Measurements from ENCODE around the gene DROSHA. TPM values are rescaled to one million over a fixed set of nuclear protein-coding genes. Genes with fewer than 3 reads are reported as not detected.
"Not testable (repeated sequence)": the region's sequence is repeated elsewhere in the genome, so short reads cannot be mapped to it uniquely, and the experiment has no call there.

Gene DROSHA
- polyA plus RNA-seq, 1 experiment, result 27.6 TPM

GRCh38 chr5:31573494-31574142 lies 41.7 kb upstream of the DROSHA start:
- CTCF ChIA-PET, result interaction anchor here (0.6 kb wide), 1 partner anchor 8 kb away, joined by 4 read pairs; no protein-coding TSS in a partner anchor
- no peak for DNase-seq (ENCODE audit: low read depth)
- POLR2A ChIA-PET, result no interaction called here
- TF ChIP-seq, protein P1, sequence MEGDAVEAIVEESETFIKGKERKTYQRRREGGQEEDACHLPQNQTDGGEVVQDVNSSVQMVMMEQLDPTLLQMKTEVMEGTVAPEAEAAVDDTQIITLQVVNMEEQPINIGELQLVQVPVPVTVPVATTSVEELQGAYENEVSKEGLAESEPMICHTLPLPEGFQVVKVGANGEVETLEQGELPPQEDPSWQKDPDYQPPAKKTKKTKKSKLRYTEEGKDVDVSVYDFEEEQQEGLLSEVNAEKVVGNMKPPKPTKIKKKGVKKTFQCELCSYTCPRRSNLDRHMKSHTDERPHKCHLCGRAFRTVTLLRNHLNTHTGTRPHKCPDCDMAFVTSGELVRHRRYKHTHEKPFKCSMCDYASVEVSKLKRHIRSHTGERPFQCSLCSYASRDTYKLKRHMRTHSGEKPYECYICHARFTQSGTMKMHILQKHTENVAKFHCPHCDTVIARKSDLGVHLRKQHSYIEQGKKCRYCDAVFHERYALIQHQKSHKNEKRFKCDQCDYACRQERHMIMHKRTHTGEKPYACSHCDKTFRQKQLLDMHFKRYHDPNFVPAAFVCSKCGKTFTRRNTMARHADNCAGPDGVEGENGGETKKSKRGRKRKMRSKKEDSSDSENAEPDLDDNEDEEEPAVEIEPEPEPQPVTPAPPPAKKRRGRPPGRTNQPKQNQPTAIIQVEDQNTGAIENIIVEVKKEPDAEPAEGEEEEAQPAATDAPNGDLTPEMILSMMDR (IDR thresholded peaks at IDR 0.05; ENCODE audit: insufficient read depth, low read depth, low read length), result no peak
- H3K4me3 ChIP-seq (ENCODE audit: low read depth, low read length), result no peak overlapping the region
- H3K36me3 ChIP-seq (ENCODE audit: control insufficient read depth, insufficient read depth, low read length), result no peaks in the 10 kb centered on the region
- H3K27me3 ChIP-seq (ENCODE audit: control insufficient read depth, insufficient read depth, low read length), result no peaks in the 10 kb centered on the region

DNA sequence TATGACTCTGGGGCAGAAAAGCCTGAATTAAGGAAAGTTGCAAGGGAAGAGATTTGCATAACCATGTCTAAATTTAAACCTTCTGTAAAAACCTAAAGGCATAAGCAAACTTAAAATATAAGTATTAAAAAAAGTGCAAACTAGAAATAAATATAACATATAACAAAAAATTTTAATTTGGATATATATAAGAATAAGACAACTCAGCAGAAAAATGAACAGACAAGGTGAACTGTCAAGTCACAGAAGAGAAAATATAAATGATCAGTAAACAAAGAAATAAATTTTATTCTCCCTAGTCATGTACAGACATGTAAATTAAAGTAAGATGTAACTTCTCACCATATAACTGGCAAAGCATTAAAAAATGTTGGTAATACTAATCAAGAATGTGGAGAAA lies 37.2 kb upstream of the DROSHA start:
- TF ChIP-seq, protein P1 (IDR thresholded peaks at IDR 0.05; ENCODE audit: insufficient read depth, low read depth, low read length), result no peak
- no peak for DNase-seq (ENCODE audit: low read depth)
- CTCF ChIA-PET, result no interaction called here
- Histone ChIP-seq H3K36me3 (ENCODE audit: control insufficient read depth, insufficient read depth, low read length) (no peaks in the 10 kb centered on the region), H3K4me3 (ENCODE audit: low read depth, low read length) (no peak overlapping the region), H3K27me3 (ENCODE audit: control insufficient read depth, insufficient read depth, low read length) (no peaks in the 10 kb centered on the region; the same call in 1 of the 2 replicates)
- POLR2A ChIA-PET, result no interaction called here

DNA sequence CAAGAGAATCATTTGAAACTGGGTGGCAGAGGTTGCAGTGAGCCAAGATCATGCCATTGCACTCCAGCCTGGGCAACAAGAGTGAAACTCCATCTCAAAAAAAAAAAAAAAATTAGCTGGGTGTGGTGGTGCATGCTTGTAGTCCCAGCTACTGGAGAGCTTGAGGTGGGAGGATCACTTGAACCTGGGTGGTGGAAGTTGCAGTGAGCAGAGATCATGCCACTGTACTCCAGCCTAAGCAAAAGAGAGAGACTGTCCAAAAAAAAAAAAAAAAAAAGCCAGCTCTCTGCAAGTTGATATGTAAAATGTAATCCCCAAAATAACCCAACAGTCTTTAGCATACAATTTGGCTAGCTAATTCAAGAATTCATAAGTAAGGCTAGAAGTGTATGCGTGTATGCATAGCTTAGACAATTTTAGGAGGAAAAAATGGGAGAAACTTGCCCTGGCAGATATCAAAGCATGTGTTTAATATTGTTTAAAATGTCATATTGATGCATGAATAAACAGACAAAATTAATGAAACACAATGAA lies 36.5 kb upstream of the DROSHA start:
- Histone ChIP-seq H3K36me3 (ENCODE audit: control insufficient read depth, insufficient read depth, low read length) (no peaks in the 10 kb centered on the region), H3K27me3 (ENCODE audit: control insufficient read depth, insufficient read depth, low read length) (no peaks in the 10 kb centered on the region; the same call in 1 of the 2 replicates), H3K4me3 (ENCODE audit: low read depth, low read length) (no peak overlapping the region)
- DNase-seq (ENCODE audit: low read depth), result no peak
- ChIA-PET POLR2A (no interaction called here), CTCF (interaction anchor here (0.8 kb wide), 1 partner anchor 525 kb away, joined by 3 read pairs; no protein-coding TSS in a partner anchor)
- TF ChIP-seq, protein P1 (IDR thresholded peaks at IDR 0.05; ENCODE audit: insufficient read depth, low read depth, low read length), result no peak

- H3K36me3 ChIP-seq (ENCODE audit: control insufficient read depth, insufficient read depth, low read length); CTCF ChIA-PET; H3K27me3 ChIP-seq (ENCODE audit: control insufficient read depth, insufficient read depth, low read length); POLR2A ChIA-PET; H3K4me3 ChIP-seq (ENCODE audit: low read depth, low read length); DNase-seq (ENCODE audit: low read depth): not testable (repeated sequence)
These were observed 34.5 kb upstream of the DROSHA start for GRCh38 chr5:31566362-31566761.

DNA sequence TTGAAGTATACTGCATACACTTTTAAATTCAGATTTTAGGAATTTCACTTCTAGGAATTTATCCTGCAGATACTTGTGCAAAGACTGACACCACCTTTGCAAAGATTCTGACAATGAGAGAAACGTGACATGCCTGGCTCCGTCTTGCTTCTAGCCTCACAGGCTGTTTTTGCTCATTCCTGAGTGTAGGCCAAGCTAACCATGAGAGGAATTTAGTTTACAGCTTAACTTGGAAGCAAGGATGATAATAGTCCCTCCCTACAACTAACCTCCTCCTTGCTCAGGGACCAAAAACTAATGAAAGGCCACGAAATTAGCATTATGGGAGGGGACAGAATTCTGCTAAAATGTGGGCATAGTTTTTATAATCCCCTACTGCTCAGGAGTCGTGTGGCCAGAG lies 31.3 kb upstream of the DROSHA start:
- Histone ChIP-seq H3K4me3 (ENCODE audit: low read depth, low read length) (no peak overlapping the region), H3K27me3 (ENCODE audit: control insufficient read depth, insufficient read depth, low read length) (no peaks in the 10 kb centered on the region; the same call in 1 of the 2 replicates), H3K36me3 (ENCODE audit: control insufficient read depth, insufficient read depth, low read length) (no peaks in the 10 kb centered on the region)
- TF ChIP-seq, protein P1 (IDR thresholded peaks at IDR 0.05; ENCODE audit: insufficient read depth, low read depth, low read length), result no peak
- POLR2A ChIA-PET, result no interaction called here
- no peak for DNase-seq (ENCODE audit: low read depth)
- CTCF ChIA-PET, result no interaction called here

GRCh38 chr5:31561946-31562345 lies 30.1 kb upstream of the DROSHA start:
- H3K4me3 ChIP-seq (ENCODE audit: low read depth, low read length), result no peak overlapping the region
- DNase-seq (ENCODE audit: low read depth), result no peak
- ChIA-PET CTCF (no interaction called here), POLR2A (no interaction called here)
- TF ChIP-seq, protein P1 (IDR thresholded peaks at IDR 0.05; ENCODE audit: insufficient read depth, low read depth, low read length), result no peak
- H3K27me3 ChIP-seq (ENCODE audit: control insufficient read depth, insufficient read depth, low read length), result no peaks in the 10 kb centered on the region
- no peaks in the 10 kb centered on the region for H3K36me3 ChIP-seq (ENCODE audit: control insufficient read depth, insufficient read depth, low read length)

All from BJ (cell line).